HG03378 (cell line): ENCODE results near the gene FAP.

Source experiments
- ATAC-seq: cut with Tn5 transposase; IDR thresholded peaks from one replicate; pipeline ENCODE4 v1.9.1; 2021; ENCODE audit warnings: mild to moderate bottlenecking, moderate library complexity; ENCODE audit not compliant: unreplicated experiment

FAP gene

GRCh38 chr2:162244541-162245031 is 1.3 kb upstream of the FAP start:
- no peak for ATAC-seq

GRCh38 chr2:162243715-162244114 is 470 bp upstream of the FAP start:
- ATAC-seq, result no peak

- no peak for ATAC-seq
Measured at GRCh38 chr2:162242586-162243280, 512 bp downstream of the FAP start.

- no peak for ATAC-seq
Measured at GRCh38 chr2:162241571-162241970, 1.7 kb downstream of the FAP start.

- ATAC-seq, result no peak
Measured at GRCh38 chr2:162234620-162235462, 8.4 kb downstream of the FAP start.

GRCh38 chr2:162233197-162233596 is 10.0 kb downstream of the FAP start:
- ATAC-seq, result no peak

GRCh38 chr2:162232671-162233070 is 10.6 kb downstream of the FAP start:
- ATAC-seq, result no peak

- no peak for ATAC-seq
Measured at GRCh38 chr2:162232027-162232426, 11.2 kb downstream of the FAP start.

- ATAC-seq, result no peak
Measured at GRCh38 chr2:162230761-162231160, 12.5 kb downstream of the FAP start.

GRCh38 chr2:162226836-162227235 is 16.4 kb downstream of the FAP start:
- no peak for ATAC-seq

GRCh38 chr2:162221064-162221463 is 22.2 kb downstream of the FAP start:
- ATAC-seq, result peak; percentile 87

GRCh38 chr2:162220368-162220767 is 22.9 kb downstream of the FAP start:
- ATAC-seq, result no peak

GRCh38 chr2:162219426-162219825 is 23.8 kb downstream of the FAP start:
- no peak for ATAC-seq

- no peak for ATAC-seq
Measured at GRCh38 chr2:162217598-162217997, 25.6 kb downstream of the FAP start.

GRCh38 chr2:162215162-162215561 is 28.1 kb downstream of the FAP start:
- ATAC-seq, result no peak

- ATAC-seq, result no peak
Measured at GRCh38 chr2:162212366-162212765, 30.9 kb downstream of the FAP start.

GRCh38 chr2:162211732-162212131 is 31.5 kb downstream of the FAP start:
- no peak for ATAC-seq

GRCh38 chr2:162210385-162210784 is 32.9 kb downstream of the FAP start:
- ATAC-seq, result no peak

- ATAC-seq, result no peak
Measured at GRCh38 chr2:162202203-162202602, 41.0 kb downstream of the FAP start.

GRCh38 chr2:162200636-162201035 is 42.6 kb downstream of the FAP start:
- no peak for ATAC-seq

GRCh38 chr2:162199913-162200312 is 43.3 kb downstream of the FAP start:
- no peak for ATAC-seq

GRCh38 chr2:162198239-162198638 is 45.0 kb downstream of the FAP start:
- ATAC-seq, result no peak
